SK-N-SH (cell line): ENCODE results near the gene SSTR4. TPM values are rescaled to one million over a fixed set of nuclear protein-coding genes. Genes with fewer than 3 reads are reported as not detected.

Experiments used
- CTCF ChIA-PET: fragments of 300-600, 350-600 bp; formaldehyde crosslinking; extraction: SDS; loops from one replicate; lab custom pipeline; 2021; lab: Yijun Ruan, JAX
- POLR2A ChIA-PET: fragments of 350-600 bp; sonication (Branson Sonifier 250); formaldehyde crosslinking; extraction: SDS; loops from one replicate; lab custom pipeline; 2020; ENCODE audit warnings: antibody characterized with exemption, inconsistent platforms; lab: Yijun Ruan, JAX
- DNase-seq: peaks from one replicate; pipeline ENCODE4 v3.0.0; 2012
- H2AFZ ChIP-seq: fragments of 200-600 bp; sonication (generic); 2 replicates; pipeline ENCODE4 v1.8.1; 2016; ENCODE audit warnings: antibody characterized with exemption, mild to moderate bottlenecking, low read depth
- H3F3A ChIP-seq: fragments of 200-600 bp; sonication (generic); replicated peaks from 2 replicates; pipeline ENCODE3; 2016; ENCODE audit warnings: antibody characterized with exemption, mild to moderate bottlenecking; ENCODE audit not compliant: insufficient read depth
- H3K27ac ChIP-seq, 2 experiments: fragments of 200-500 bp in 1 of 2; fragments of 200-600 bp in 1 of 2; sonication (Bioruptor generic) in 1 of 2; sonication (generic), shearing (Covaris generic) in 1 of 2; 2 replicates each; pipeline versions ENCODE4 v1.5.1 to v1.6.1; 2014 to 2016; ENCODE audit warnings: low read depth in 2 of 2, inconsistent platforms in 1 of 2, low read length in 1 of 2, mild to moderate bottlenecking in 1 of 2, mixed read lengths in 1 of 2
- H3K27me3 ChIP-seq: fragments of 200-600 bp; sonication (generic), shearing (Covaris generic); 2 replicates; pipeline ENCODE4 v1.6.1; 2016; ENCODE audit warnings: mixed run types; ENCODE audit not compliant: insufficient read depth
- H3K36me3 ChIP-seq, 2 experiments: fragments of 200-500 bp in 1 of 2; fragments of 200-600 bp in 1 of 2; sonication (Bioruptor generic) in 1 of 2; sonication (generic) in 1 of 2; replicated peaks in 1 of 2; 2 replicates each; pipeline versions ENCODE3 to v1.5.1; 2014 to 2016; ENCODE audit warnings: low read length in 1 of 2, mild to moderate bottlenecking in 1 of 2; ENCODE audit not compliant: insufficient read depth in 2 of 2, control insufficient read depth in 1 of 2
- H3K4me1 ChIP-seq, 2 experiments: fragments of 200-500 bp in 1 of 2; fragments of 200-600 bp in 1 of 2; sonication (Bioruptor generic) in 1 of 2; sonication (generic), shearing (Covaris generic) in 1 of 2; 2 replicates each; pipeline versions ENCODE4 v1.5.1 to v1.6.1; 2014 to 2016; ENCODE audit warnings: low read depth in 1 of 2, low read length in 1 of 2, mixed run types in 1 of 2; ENCODE audit not compliant: insufficient read depth in 2 of 2, control insufficient read depth in 1 of 2
- H3K4me2 ChIP-seq: fragments of 200-600 bp; sonication (generic), shearing (Covaris generic); 2 replicates; pipeline ENCODE4 v1.6.1; 2017; ENCODE audit warnings: mixed run types
- H3K4me3 ChIP-seq, 2 experiments: fragments of 200-500 bp in 1 of 2; fragments of 200-600 bp in 1 of 2; sonication (Bioruptor generic) in 1 of 2; sonication (generic), shearing (Covaris generic) in 1 of 2; 2 replicates each; pipeline versions ENCODE4 v1.5.1 to v1.8.1; 2014 to 2016; ENCODE audit warnings: low read depth in 2 of 2, inconsistent platforms in 1 of 2, low read length in 1 of 2, mild to moderate bottlenecking in 1 of 2, mixed read lengths in 1 of 2, moderate library complexity in 1 of 2
- H3K79me2 ChIP-seq: fragments of 200-600 bp; sonication (generic); 2 replicates; pipeline ENCODE4 v1.8.1; 2017; ENCODE audit warnings: mild to moderate bottlenecking; ENCODE audit not compliant: insufficient read depth
- H3K9ac ChIP-seq: fragments of 200-600 bp; sonication (generic); 2 replicates; pipeline ENCODE4 v1.6.1; 2017; ENCODE audit warnings: mixed run types
- H3K9me2 ChIP-seq: fragments of 200-600 bp; sonication (generic); 2 replicates; pipeline ENCODE4 v1.6.1; 2017; ENCODE audit warnings: mixed run types
- H3K9me3 ChIP-seq: fragments of 200-600 bp; sonication (generic); 2 replicates; pipeline ENCODE4 v1.6.1; 2017; ENCODE audit warnings: mixed run types, mild to moderate bottlenecking, moderate library complexity
- H4K20me1 ChIP-seq: fragments of 200-600 bp; sonication (generic); 2 replicates; pipeline ENCODE4 v1.6.1; 2017; ENCODE audit warnings: mild to moderate bottlenecking, mixed run types; ENCODE audit not compliant: insufficient read depth
- CHD2 ChIP-seq: fragments of 150-350 bp; IDR thresholded peaks from 2 replicates; pipeline ENCODE4 v1.6.1; 2018; ENCODE audit warnings: low read length; ENCODE audit not compliant: partially characterized antibody
- CTCF ChIP-seq: fragments of 200-600 bp; sonication (generic); IDR thresholded peaks from 2 replicates; pipeline ENCODE4 v1.6.1; 2017; ENCODE audit warnings: antibody characterized with exemption, mild to moderate bottlenecking, moderate library complexity
- ELF1 ChIP-seq: IDR thresholded peaks from 2 replicates; pipeline ENCODE4 v1.4.0; 2012
- EZH2phosphoT487 ChIP-seq: fragments of 200-600 bp; sonication (generic); IDR thresholded peaks from 2 replicates; pipeline ENCODE4 v1.6.1; 2017; ENCODE audit warnings: low read depth, mixed run types, mild to moderate bottlenecking, antibody characterized with exemption, moderate library complexity, borderline replicate concordance
- FOSL2 ChIP-seq: IDR thresholded peaks from 2 replicates; pipeline ENCODE4 v1.4.0; 2012; ENCODE audit warnings: low read depth, mild to moderate bottlenecking, moderate library complexity, borderline replicate concordance
- FOXJ3 ChIP-seq: sonication (generic); formaldehyde crosslinking; IDR thresholded peaks from 2 replicates; pipeline ENCODE4 v1.5.1; 2020; ENCODE audit warnings: mild to moderate bottlenecking, missing genetic modification reagents
- GABPA ChIP-seq: IDR thresholded peaks from 2 replicates; pipeline ENCODE4 v1.4.0; 2012; ENCODE audit warnings: low read depth, mild to moderate bottlenecking
- IRF3 ChIP-seq: fragments of 150-350 bp; IDR thresholded peaks from 2 replicates; pipeline ENCODE4 v1.6.1; 2016; ENCODE audit warnings: mild to moderate bottlenecking, low read depth, low read length
- MAX ChIP-seq: IDR thresholded peaks from 2 replicates; pipeline ENCODE4 v1.4.0; 2012; ENCODE audit warnings: low read depth
- NFIC ChIP-seq: IDR thresholded peaks from 2 replicates; pipeline ENCODE4 v1.4.0; 2012; ENCODE audit warnings: borderline replicate concordance
- PBX3 ChIP-seq: IDR thresholded peaks from 2 replicates; pipeline ENCODE4; 2012
- POLR2AphosphoS5 ChIP-seq: IDR thresholded peaks from 2 replicates; pipeline ENCODE4 v1.6.1; 2012; ENCODE audit warnings: low read depth, low read length
- RCOR1 ChIP-seq: fragments of 150-350 bp; IDR thresholded peaks from 2 replicates; pipeline ENCODE4 v1.6.1; 2017; ENCODE audit warnings: antibody characterized with exemption, low read length
- SIN3A ChIP-seq: IDR thresholded peaks from 2 replicates; pipeline ENCODE4 v1.6.1; 2012; ENCODE audit warnings: low read depth, mild to moderate bottlenecking, low read length, moderate library complexity, borderline replicate concordance
- TAF1 ChIP-seq: IDR thresholded peaks from 2 replicates; pipeline ENCODE4 v1.6.1; 2012; ENCODE audit warnings: low read depth, mild to moderate bottlenecking, low read length, moderate library complexity, borderline replicate concordance
- TEAD4 ChIP-seq: IDR thresholded peaks from 2 replicates; pipeline ENCODE4 v1.4.0; 2012; ENCODE audit warnings: mild to moderate bottlenecking, borderline replicate concordance; ENCODE audit not compliant: insufficient read depth
- USF1 ChIP-seq: IDR thresholded peaks from 2 replicates; pipeline ENCODE4 v1.4.0; 2012; ENCODE audit warnings: low read depth, borderline replicate concordance
- USF2 ChIP-seq: fragments of 150-350 bp; IDR thresholded peaks from 2 replicates; pipeline ENCODE4 v1.6.1; 2017; ENCODE audit warnings: antibody characterized with exemption, low read length, low read depth, borderline replicate concordance
- WGBS: methylation state at CpG from one replicate; pipeline ENCODE4 v1.1.6; 2017; ENCODE audit warnings: low lambda C conversion rate; 5-methylcytosine and 5-hydroxymethylcytosine counted together
- polyA plus RNA-seq, 3 experiments: library from polyadenylated mRNA; depleted of rRNA; stranded (reverse); fragments of >200 nt; gene quantifications; 2 replicates each; pipeline ENCODE4 v1.2.3, GENCODE V29; 2012

The SSTR4 gene
- polyA plus RNA-seq, 1 of the 3 experiments (the other 2 are of a cell fraction) = not detected

GRCh38 chr20:23013429-23013828 is 21.7 kb upstream of the SSTR4 start:
- TF ChIP-seq MAX (no peak), GABPA (no peak), FOSL2 (no peak), NFIC (no peak)
- ChIA-PET POLR2A (no interaction called here), CTCF (no interaction called here)
- Histone ChIP-seq H3K9ac (no peak overlapping the region), H3F3A (no peaks in the 10 kb centered on the region), H3K4me2 (no peak overlapping the region), H3K36me3 (no peaks in the 10 kb centered on the region), H3K27me3 (peaks cover 12% of the 10 kb centered on the region; the same call in 1 of the 2 replicates), H2AFZ (no peak overlapping the region), H4K20me1 (no peaks in the 10 kb centered on the region), H3K27ac (no peak overlapping the region), H3K79me2 (no peaks in the 10 kb centered on the region), H3K4me1 (no peaks in the 10 kb centered on the region), H3K9me3 (no peaks in the 10 kb centered on the region), H3K4me3 (no peak overlapping the region), H3K9me2 (no peaks in the 10 kb centered on the region)
- DNase-seq = no peak
- 5% methylated on average over 5 of the region's 5 CpGs for WGBS

GRCh38 chr20:23017516-23017915 is 17.6 kb upstream of the SSTR4 start:
- H2AFZ ChIP-seq = no peak overlapping the region
- no peaks in the 10 kb centered on the region for H3K79me2 ChIP-seq
- H3K27ac ChIP-seq = no peak overlapping the region
- H3K9me3 ChIP-seq = no peaks in the 10 kb centered on the region
- no peak overlapping the region for H3K4me3 ChIP-seq
- WGBS = 4% methylated on average over 2 of the region's 2 CpGs
- no peaks in the 10 kb centered on the region for H3K4me1 ChIP-seq
- H4K20me1 ChIP-seq = no peaks in the 10 kb centered on the region
- H3K36me3 ChIP-seq = no peaks in the 10 kb centered on the region
- H3K9ac ChIP-seq = no peak overlapping the region
- DNase-seq = no peak
- H3K27me3 ChIP-seq = peaks cover 20% of the 10 kb centered on the region; the same call in 1 of the 2 replicates
- no peaks in the 10 kb centered on the region for H3K9me2 ChIP-seq
- POLR2A ChIA-PET = no interaction called here
- H3F3A ChIP-seq = no peaks in the 10 kb centered on the region
- no peak overlapping the region for H3K4me2 ChIP-seq
- CTCF ChIA-PET = no interaction called here
- no peak for TF ChIP-seq GABPA
- TF ChIP-seq SIN3A = no peak
- no peak for TF ChIP-seq FOXJ3 (CRISPR knock-in tag)
- no peak for TF ChIP-seq USF1
- no peak for TF ChIP-seq CHD2
- TF ChIP-seq TEAD4 = no peak
- TF ChIP-seq NFIC = no peak
- TF ChIP-seq EZH2phosphoT487 = no peak
- no peak for TF ChIP-seq PBX3
- no peak for TF ChIP-seq TAF1
- no peak for TF ChIP-seq ELF1
- TF ChIP-seq CTCF = no peak
- TF ChIP-seq MAX = no peak
- TF ChIP-seq USF2 = no peak
- TF ChIP-seq RCOR1 = no peak
- TF ChIP-seq IRF3 = no peak
- TF ChIP-seq POLR2AphosphoS5 = no peak
